Activated CD4-positive, alpha-beta T cell treated with anti-CD3 and anti-CD28 coated beads, Interleukin-2, amount 50 U/mL, for 4 hours (primary cell): ENCODE measurements around the gene RCAN1.

Experiments
- DNase-seq, 2 experiments: peaks; one replicate each; pipeline ENCODE4 v3.0.0-alpha.2; 2020

The RCAN1 gene

GRCh38 chr21:34598931-34599400, 15.9 kb downstream of the RCAN1 start:
- no peak for DNase-seq

- no peak for DNase-seq
These were observed 17.5 kb downstream of the RCAN1 start for GRCh38 chr21:34597406-34597805.

GRCh38 chr21:34596561-34597271, 18.2 kb downstream of the RCAN1 start:
- no peak for DNase-seq

GRCh38 chr21:34595457-34595856, 19.5 kb downstream of the RCAN1 start:
- DNase-seq = no peak

GRCh38 chr21:34594566-34595234, 20.2 kb downstream of the RCAN1 start:
- DNase-seq = no peak

- DNase-seq = no peak
These were observed 20.9 kb downstream of the RCAN1 start for GRCh38 chr21:34593954-34594531.

- no peak for DNase-seq
These were observed 21.5 kb downstream of the RCAN1 start for GRCh38 chr21:34593423-34593822.

- no peak for DNase-seq
These were observed 22.6 kb downstream of the RCAN1 start for GRCh38 chr21:34592120-34592955.

- DNase-seq = no peak
These were observed 24.4 kb downstream of the RCAN1 start for GRCh38 chr21:34590520-34590919.

- no peak for DNase-seq
These were observed 25.2 kb downstream of the RCAN1 start for GRCh38 chr21:34589511-34590282.

GRCh38 chr21:34583926-34584563, 30.9 kb downstream of the RCAN1 start:
- DNase-seq = no peak

- DNase-seq = no peak
These were observed 32.3 kb downstream of the RCAN1 start for GRCh38 chr21:34582506-34583150.

- DNase-seq = no peak
These were observed 34.7 kb downstream of the RCAN1 start for GRCh38 chr21:34580181-34580700.

- no peak for DNase-seq
These were observed 35.5 kb downstream of the RCAN1 start for GRCh38 chr21:34579411-34579810.

GRCh38 chr21:34576041-34576511, 38.8 kb downstream of the RCAN1 start:
- no peak for DNase-seq

- no peak for DNase-seq
These were observed 40.0 kb downstream of the RCAN1 start for GRCh38 chr21:34574601-34575529.

GRCh38 chr21:34571994-34572393, 42.9 kb downstream of the RCAN1 start:
- no peak for DNase-seq

- no peak for DNase-seq
These were observed 44.6 kb downstream of the RCAN1 start for GRCh38 chr21:34570313-34570712.

- DNase-seq = no peak
These were observed 45.4 kb downstream of the RCAN1 start for GRCh38 chr21:34569381-34569979.
